Gastrocnemius medialis (tissue), 4 donors: ENCODE data around the gene ADRM1.

Experiments used
- POLR2A ChIP-seq, 2 donors: fragments of 450-650 bp; IDR thresholded peaks; one replicate each; pipeline ENCODE4 v1.6.1; 2017; ENCODE audit warnings: antibody characterized with exemption in 2 of 2, mild to moderate bottlenecking in 2 of 2, moderate library complexity in 2 of 2
- TF ChIP-seq, protein P1 (sequence below), 5 experiments: fragments of 450-650 bp in 3 of 5; fragments of 200-600 bp in 2 of 5; sonication (generic) in 2 of 5; IDR thresholded peaks in 4 of 5; conservative IDR thresholded peaks in 1 of 5; 1 replicate in 4 of 5; 2 replicates in 1 of 5; pipeline ENCODE4 v1.5.1; 2016 to 2019; ENCODE audit warnings: antibody characterized with exemption in 5 of 5, mild to moderate bottlenecking in 3 of 5, moderate library complexity in 3 of 5

DNA sequence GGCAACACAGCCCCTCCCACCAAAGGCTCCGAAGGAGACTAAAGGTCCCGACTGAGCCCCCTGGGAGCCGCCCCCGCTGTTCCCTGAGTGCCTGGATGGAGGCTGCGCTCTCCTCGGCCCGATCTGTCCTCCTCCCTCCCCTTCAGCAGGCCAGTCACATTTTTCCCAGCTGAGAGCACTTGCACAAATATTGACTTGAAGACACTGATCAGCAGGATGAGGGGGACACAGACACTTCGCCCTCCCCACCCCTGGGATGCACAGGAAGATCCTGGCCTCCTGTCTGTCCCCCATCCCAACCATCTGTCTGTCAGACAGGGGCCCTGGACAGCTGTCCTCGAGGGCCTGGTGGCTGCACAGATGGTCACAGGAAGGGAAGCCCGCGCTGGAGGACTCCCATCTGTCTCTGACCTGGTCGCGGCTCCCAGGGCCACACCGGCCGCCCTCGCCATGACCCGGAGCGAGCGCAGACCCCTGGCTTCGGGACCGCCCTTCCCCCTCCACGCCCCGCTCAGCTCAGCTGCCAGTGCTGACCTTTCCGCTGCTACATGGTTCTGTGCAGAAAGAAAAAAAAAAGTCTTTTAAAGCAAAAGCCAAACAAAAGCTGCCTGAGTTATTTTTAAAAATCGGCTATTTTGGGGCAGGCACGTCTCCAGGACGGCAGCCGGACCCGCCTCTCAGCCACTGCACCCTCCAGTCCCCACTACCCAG lies 53.2 kb downstream of the ADRM1 start:
- TF ChIP-seq, protein P1, sequence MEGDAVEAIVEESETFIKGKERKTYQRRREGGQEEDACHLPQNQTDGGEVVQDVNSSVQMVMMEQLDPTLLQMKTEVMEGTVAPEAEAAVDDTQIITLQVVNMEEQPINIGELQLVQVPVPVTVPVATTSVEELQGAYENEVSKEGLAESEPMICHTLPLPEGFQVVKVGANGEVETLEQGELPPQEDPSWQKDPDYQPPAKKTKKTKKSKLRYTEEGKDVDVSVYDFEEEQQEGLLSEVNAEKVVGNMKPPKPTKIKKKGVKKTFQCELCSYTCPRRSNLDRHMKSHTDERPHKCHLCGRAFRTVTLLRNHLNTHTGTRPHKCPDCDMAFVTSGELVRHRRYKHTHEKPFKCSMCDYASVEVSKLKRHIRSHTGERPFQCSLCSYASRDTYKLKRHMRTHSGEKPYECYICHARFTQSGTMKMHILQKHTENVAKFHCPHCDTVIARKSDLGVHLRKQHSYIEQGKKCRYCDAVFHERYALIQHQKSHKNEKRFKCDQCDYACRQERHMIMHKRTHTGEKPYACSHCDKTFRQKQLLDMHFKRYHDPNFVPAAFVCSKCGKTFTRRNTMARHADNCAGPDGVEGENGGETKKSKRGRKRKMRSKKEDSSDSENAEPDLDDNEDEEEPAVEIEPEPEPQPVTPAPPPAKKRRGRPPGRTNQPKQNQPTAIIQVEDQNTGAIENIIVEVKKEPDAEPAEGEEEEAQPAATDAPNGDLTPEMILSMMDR (IDR thresholded peaks at IDR 0.05 in 4 of 5, conservative IDR thresholded peaks at IDR 0.05 in 1 of 5), result no peak
- no peak for TF ChIP-seq POLR2A (IDR thresholded peaks at IDR 0.05)
